GM12891 (cell line): ENCODE results near the gene PCNX1.

Experiments
- PAX5 ChIP-seq: IDR thresholded peaks from 2 replicates; pipeline ENCODE4 v1.6.1; 2011; ENCODE audit warnings: low read length, moderate library complexity, mild to moderate bottlenecking; ENCODE audit not compliant: insufficient read depth, severe bottlenecking
- POLR2A ChIP-seq: IDR thresholded peaks from 2 replicates; pipeline ENCODE4 v1.6.1; 2011; ENCODE audit warnings: low read depth, low read length, control low read depth
- POLR2AphosphoS5 ChIP-seq: IDR thresholded peaks from 2 replicates; pipeline ENCODE4 v1.6.1; 2011; ENCODE audit warnings: low read depth, low read length, control low read depth
- SPI1 ChIP-seq: IDR thresholded peaks from 2 replicates; pipeline ENCODE4 v1.6.1; 2011; ENCODE audit warnings: low read depth, low read length, control low read depth
- TAF1 ChIP-seq: IDR thresholded peaks from 2 replicates; pipeline ENCODE4 v1.6.1; 2011; ENCODE audit warnings: low read depth, low read length, control low read depth

DNA sequence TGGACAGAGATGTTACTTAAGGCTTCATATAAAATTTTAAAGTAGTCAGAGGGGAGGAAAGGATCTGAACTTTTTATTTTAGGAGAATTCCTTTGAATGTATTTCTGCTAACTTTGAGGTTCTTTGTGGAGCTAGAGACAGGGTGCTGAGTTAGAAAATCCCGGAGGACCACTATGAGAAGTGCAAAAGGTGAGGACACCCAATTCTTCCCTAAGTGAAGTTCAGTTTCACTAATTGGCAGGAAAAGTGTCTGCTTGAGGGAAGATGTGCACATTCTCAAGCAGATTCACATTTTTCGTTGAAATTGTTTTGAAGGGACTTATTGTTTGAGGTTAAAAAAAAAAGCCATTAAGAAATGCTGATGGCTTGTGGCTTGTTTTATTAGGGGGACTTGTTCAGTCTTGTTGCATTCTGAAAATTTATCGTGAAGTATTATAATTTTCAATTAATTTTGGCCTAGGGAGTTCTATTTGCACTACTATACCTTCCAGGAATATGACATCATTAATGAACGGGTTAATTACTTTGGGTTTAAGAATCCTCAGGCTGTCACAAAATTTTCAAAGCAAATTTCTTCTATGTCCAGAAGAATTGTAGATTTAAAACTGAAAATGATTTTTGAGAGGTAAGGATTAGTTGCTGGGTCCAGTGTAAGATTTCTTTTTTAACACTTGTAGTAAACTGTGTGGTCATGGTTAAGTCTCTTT is 1.8 kb downstream of the PCNX1 start:
- TF ChIP-seq POLR2A (no peak), POLR2AphosphoS5 (no peak), TAF1 (no peak), PAX5 (no peak), SPI1 (no peak)
